GM21526 (cell line): ENCODE data around the gene ADAMTS17.

Source experiments
- ATAC-seq: cut with Tn5 transposase; IDR thresholded peaks from one replicate; pipeline ENCODE4 v1.9.1; 2021; ENCODE audit warnings: moderate library complexity; ENCODE audit not compliant: unreplicated experiment, low FRiP score

ADAMTS17 gene

DNA sequence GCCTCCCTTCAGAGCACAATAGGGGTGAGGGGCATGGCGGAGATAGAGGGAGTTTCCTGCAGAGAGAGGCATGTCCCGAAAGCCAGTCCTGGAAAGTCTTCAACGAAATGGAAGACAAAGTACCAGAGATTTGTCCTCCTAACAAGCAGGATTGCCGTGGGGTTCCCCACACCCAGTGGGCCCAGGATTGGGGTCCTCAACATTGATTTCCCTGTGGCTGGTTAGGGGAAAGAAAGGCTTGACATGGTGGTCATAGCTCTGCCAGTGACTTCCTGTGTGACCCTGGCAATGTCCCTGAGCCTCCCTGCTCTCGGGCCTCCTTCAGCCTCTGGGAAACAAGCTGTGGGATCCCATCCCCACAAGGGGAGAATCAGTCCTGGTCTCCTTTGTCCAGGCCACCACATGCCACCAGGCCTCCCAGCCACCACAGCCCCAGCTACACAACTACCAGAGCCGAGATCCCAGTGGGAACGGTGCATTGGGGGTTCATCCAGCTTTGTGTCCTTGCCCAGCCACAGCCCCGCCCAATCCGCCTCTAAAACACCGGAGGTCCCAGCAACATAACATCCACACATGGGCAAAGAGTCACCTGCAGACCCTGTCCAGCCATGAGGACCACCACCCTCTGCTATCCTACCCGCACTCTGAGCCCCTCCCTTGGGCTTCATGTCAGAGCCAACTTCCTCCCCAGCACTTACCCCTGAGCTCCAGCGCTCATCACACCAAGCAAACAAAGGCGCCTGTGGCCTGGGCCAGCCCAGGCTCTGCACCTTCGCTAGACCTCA lies 63.0 kb downstream of the ADAMTS17 start:
- no peak for ATAC-seq

DNA sequence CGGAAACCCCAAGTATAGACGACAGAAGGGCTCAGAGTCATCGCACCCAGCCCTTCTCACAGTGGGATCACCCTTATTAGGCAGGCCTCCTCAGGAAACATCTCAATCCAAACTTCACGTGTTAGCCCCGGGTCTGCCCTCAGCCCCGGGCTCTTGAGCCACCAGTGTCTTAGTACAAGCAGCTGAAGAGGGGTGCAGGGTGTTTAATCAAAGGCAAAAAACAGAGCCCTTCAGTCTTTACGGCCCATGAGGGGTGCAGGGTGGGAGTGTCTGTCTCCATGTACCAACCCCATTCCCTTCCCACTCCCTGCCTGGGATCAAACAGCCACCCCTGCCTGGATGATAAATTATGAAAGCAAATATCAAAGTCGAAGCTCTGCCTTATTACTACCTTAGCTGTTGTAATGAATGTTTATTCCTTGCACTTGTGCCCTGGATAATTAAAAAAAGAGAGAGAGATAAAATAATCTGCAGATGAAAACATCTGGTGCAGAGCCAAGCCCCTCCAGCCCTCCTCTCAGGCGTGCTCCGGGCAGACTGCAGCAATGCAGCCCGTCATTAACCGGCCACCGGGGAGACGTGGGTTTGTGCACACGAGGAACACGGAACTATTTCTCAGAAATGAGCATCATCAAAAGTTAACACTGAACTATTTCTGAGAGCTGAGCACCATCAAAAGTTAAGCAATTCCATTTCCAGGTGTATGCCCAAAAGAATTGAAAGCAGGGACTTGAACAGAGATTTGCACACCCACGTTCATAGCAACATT lies 64.5 kb downstream of the ADAMTS17 start:
- no peak for ATAC-seq

DNA sequence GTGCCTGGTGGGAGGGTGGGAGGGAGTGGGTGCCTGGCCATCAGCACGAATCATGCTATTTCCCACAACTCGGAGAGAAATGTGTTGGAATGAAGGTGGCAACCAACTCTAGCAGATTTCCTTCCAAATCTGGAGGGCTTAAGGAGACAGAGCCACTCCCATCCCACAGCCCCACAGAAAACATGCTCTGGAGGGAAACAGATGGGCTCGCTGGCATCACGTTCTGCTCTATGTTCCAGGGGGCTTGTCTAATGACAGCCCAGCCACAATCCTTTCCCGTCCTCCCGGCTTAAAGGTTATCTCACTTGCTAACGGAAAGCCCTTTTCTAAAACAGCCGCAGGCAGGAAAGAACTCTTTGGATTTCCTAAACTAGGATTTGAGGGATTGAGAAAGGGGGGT lies 65.3 kb downstream of the ADAMTS17 start:
- ATAC-seq: no peak

GRCh38 chr15:100275641-100276040 lies 66.1 kb downstream of the ADAMTS17 start:
- ATAC-seq: no peak

DNA sequence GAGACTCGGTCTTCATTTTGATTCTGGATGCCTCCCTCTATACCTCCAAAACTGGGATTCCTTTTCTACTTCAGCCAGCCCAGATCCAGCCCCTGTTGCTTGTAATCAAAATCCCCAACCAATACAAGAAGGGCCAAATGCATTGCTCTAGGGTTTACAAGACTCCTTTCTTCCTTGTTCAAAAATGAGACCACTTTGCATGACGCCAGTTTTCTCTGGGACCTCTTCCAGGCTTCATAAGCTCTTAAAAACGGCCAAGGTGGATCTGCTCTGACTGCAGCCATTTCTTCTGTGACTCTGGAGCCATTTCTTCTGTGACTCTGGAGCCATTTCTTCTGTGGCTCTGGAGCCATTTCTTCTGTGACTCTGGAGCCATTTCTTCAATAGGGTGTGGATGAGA lies 71.9 kb downstream of the ADAMTS17 start:
- no peak for ATAC-seq

DNA sequence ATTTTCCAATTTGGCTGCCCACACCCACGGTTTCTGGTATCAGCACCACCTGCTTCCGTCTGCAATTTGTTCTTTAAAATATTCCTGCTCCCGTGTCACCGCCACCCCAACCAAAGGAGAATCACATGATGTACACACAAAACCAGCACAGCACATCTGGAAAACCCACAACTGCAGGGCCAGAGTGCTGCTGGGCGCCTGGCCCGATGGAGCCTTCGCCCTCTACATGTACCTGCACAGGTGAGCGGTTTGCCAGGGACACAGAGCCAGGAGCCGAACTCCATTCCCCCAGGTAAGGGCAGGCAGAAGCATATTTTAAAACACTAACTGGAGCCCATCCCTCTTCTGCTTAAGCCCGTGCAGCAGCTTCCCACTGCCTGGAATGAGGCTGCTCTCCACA lies 75.6 kb downstream of the ADAMTS17 start:
- no peak for ATAC-seq

- ATAC-seq: no peak
Measured at GRCh38 chr15:100265641-100266035, 76.1 kb downstream of the ADAMTS17 start.

DNA sequence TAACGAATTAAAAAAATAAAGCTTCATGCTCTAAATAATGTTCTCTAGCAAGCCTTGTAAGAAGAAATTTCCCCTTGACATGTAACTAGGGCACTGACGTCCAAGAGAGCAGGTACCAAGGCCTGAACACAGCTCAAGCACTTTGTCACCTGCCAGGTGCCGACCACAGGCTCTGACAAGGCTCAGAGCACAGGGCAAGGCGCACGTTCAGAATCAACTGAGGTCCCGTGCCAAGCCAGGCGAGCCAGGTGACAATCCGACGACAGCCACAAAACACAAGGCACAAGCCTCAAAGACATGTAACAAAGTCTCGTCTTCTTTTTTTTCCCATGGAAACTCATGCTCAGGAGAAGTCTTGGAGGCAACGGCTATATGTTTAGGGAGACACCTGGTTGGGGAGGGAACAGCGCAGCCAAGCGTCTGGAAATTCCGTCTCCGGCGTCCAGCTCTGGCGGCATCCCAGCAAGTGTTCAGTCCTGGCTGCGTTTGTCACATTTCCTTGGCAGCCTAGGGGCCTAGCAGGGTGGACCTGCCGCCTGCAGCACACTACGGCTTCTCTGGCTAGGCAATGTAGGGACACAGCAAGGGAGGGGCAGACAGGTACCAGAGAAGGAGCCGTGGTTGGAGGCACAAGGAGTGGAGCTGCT lies 76.7 kb downstream of the ADAMTS17 start:
- ATAC-seq: no peak

GRCh38 chr15:100263721-100264455 lies 77.9 kb downstream of the ADAMTS17 start:
- no peak for ATAC-seq

DNA sequence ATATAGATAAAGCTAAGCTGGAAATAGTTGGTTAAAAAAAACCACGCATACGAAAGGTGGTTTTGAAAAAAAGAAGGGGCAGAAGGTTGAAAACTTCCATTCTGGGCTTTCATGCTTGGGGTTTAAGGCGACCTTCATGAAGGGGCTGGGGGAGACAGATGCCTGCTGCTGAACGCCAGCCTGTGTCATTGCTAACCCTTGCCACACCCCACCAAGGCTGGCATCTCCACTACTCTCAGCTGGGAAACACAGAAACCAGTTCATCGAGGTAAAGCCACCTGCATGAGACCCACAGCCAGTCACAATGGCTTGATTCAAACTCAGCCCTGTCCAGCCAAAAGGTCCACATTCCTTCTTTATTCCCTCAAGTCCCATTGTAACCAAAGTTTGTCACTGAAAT lies 78.7 kb downstream of the ADAMTS17 start:
- ATAC-seq: no peak

DNA sequence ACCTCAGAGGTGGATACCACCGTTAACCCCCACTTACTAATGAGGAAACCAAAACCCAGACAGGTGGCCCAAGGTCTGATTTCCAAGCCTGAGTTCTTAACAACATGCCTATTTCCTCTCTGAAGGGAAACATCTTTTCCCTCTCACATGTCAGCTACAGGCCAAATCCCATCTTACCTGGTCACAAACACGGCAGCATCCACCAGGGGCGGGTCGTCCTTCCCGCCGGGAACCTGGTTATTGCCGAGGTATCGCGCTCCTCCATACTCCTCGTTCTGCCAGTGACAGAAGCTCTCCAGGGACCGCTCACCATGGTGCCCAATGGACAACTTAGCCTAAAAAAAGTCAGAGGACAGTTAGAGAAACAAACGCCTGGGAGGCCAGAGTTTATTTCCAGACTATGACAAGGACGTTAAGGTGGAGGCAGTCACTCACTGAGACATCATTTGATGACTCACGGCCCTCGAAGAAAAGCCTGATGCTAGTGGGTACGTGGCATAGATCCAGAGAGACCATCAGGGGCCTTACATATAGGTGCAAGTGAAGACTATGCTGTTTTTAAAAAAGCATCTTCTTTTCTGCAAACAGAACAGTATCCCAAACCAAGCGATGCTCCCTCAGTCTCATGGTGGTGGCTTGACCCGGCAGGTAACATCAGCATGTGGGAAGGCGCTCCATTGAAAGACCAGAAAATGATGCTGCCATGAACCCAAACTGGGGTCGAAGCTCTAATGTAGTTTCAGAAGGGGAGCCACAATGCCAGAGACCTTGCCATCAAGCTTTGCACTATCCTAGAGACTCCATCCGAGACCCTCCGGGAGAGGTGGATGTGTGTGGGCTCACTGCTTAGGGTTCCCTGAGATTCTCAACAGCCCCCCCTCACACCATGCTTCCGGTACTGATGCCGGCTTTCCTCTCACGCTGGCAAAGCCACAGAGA lies 80.2 kb downstream of the ADAMTS17 start:
- no peak for ATAC-seq

GRCh38 chr15:100259266-100259665 lies 82.5 kb downstream of the ADAMTS17 start:
- no peak for ATAC-seq

GRCh38 chr15:100256970-100257650 lies 84.7 kb downstream of the ADAMTS17 start:
- ATAC-seq: no peak

GRCh38 chr15:100256101-100256969 lies 85.4 kb downstream of the ADAMTS17 start:
- no peak for ATAC-seq

DNA sequence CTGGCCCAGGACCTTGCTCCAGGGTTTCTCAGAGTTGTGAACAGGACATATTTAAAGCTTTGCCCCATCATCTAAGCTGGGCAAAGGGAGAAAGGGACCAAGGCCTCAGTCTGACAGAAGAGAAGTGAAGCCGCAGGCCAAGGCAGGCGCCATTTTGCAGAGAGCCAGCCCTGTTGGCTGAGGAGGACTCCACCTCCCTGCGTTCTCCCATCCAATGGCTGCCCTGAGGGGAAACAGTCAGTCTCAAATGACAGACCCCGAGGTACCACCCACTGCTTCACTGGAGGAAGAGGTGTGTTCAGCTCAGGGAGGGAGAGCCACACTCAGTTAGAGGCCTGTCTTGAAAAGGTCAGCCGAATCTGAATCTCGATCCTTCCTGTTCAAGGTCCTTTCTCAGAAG lies 86.1 kb downstream of the ADAMTS17 start:
- no peak for ATAC-seq

- no peak for ATAC-seq
Measured at GRCh38 chr15:100254691-100255090, 87.1 kb downstream of the ADAMTS17 start.

DNA sequence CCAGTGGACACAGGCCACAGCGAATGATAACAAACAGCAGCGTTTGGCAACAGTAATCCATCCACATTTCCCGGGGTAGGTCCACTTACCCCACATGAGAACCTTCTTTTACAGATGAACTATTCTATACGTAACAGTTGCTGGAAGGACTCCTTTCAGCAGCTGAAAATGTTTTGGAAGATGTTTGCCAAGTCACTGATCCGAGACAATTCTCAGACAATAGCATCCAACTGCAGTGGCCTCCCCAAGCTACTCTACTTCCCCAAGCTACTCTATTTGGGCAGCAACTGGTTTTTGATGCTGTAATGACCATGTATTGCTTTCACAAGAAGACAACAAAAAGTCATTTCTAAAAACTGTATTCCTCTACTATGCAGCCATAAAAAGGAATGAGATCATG lies 87.5 kb downstream of the ADAMTS17 start:
- no peak for ATAC-seq

DNA sequence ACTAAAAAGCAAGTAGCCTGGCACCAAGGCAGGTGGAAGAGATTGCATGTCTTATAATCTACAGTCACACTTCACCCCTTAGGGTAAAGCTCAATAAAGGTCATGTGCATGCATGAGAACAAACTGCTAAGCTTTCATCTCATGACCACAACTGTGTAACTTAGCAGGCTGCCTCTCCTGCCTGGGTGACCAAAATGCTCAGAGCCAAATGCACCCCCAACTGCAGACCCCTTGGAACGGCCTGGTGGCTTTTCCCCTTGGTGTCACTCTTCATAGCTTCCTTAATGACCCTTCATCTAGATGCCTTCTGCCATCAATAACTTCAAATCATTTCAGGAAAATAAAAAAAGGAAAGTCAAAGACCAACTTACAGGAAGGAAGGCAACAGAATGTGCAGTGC lies 88.1 kb downstream of the ADAMTS17 start:
- ATAC-seq: no peak
